LHCN-M2 (cell line): Measurements from ENCODE around the gene IFNAR2. TPM values are rescaled to one million over a fixed set of nuclear protein-coding genes. Genes with fewer than 3 reads are reported as not detected.
A peak's percentile ranks its signal among the peaks of the same experiment; 100 is the strongest.

Experiments used
- DNase-seq: peaks from one replicate; pipeline ENCODE4 v3.0.0-alpha.2; 2012; ENCODE audit warnings: low read depth
- polyA plus RNA-seq: library from polyadenylated mRNA; unstranded; fragments of >200 nt; gene quantifications from one replicate; pipeline ENCODE4 v1.2.1, GENCODE V29; 2012; ENCODE audit warnings: missing spikeins
- total RNA-seq: library from RNA; depleted of rRNA; stranded (reverse); fragments of >200 nt; gene quantifications from 2 replicates; pipeline ENCODE4 v1.2.3, GENCODE V29; 2014; rRNA removed

IFNAR2 gene
- total RNA-seq: 3.7 and 5.8 TPM in 2 replicates
- polyA plus RNA-seq: 6.8 TPM

DNA sequence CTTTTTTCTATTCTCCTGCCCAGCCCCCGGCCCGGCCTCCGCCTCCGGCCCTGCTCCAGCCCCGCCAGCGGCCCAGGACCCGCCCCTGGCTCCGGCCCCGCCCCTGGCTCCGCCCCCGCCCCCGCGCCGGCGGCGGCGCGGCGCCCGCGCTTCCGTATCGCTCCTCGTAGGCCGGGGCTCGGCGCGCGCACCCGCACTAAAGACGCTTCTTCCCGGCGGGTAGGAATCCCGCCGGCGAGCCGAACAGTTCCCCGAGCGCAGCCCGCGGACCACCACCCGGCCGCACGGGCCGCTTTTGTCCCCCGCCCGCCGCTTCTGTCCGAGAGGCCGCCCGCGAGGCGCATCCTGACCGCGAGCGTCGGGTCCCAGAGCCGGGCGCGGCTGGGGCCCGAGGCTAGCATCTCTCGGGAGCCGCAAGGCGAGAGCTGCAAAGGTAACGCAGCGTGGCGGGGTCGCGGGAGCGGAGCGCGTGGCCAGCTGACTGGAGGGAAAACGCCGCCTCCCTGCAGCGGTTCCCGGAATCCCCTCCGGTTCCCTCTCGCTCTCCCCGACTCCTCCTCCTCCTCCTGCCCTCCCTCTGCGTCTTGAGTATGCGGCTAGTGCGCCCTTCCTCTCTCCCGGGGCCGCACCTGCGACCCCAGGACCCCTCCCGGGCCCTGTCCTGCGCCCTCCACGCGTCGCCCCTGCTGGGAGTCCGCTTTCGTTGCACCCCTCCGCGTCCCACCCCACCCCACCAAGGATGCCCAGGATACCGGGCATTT, at the start of gene IFNAR2:
TSS of gene IFNAR2 (plus strand) at position 155 of the 761 bp plus-strand sequence. CDS start 11,985 bp downstream, outside the sequence.
- peak; percentile 40 for DNase-seq

DNA sequence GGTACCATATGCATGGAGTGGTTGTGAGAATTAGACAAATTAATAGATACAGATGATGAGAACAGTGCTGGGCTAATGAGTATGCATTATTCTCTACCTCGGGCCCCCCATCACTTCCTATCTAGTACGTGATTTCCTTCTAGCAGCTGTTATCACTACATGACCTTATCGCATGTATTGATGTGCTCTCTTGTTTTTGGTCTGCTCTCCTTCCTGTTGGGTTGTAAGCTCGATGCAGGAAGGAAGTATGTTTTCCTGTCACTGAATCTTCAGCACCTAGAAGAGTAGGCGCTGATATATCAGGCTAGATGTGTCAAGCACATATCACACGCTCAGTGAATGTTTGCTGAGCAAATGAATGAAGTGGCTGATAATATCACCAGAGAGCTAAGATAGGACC, 43.9 kb upstream of the IFNAR2 start:
- DNase-seq: no peak

DNA sequence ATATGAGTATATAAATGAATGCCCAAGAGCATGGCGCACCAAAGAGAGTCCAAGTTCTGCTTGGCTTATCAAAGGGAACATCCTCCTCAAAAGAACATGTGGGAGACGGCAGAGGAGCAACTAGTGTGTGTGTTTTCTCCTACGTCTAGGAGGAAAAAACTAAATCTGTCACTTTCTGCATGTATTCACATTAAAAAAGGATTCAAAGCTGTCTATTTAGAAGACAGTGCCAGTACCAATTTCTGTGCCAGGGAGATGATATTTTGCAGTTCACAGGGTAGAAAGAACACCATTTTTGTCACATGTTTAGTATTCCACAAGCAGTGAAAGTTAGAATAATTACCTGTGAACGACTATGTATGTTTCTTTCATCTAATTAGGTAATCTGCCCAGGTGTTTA, 42.5 kb upstream of the IFNAR2 start:
- no peak for DNase-seq

DNA sequence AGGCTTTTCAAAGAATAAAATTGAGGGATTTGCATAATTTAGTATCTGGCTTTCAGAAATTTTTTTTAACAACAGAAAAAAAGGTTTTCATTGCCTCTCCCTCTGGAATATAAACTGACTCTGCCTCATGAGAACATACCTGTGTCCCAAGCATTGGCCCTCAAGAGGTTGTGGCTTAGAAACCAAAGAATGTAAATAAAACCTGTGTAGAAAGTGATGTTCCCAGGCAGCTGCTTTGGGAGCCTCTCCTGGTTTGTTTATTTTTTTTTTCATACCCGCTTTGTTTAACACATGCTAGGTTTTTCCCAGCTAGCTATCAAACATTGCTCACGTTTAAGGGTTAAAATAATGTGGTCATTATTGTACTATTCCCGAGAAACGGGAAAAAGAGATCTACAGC, 40.5 kb upstream of the IFNAR2 start:
- no peak for DNase-seq

DNA sequence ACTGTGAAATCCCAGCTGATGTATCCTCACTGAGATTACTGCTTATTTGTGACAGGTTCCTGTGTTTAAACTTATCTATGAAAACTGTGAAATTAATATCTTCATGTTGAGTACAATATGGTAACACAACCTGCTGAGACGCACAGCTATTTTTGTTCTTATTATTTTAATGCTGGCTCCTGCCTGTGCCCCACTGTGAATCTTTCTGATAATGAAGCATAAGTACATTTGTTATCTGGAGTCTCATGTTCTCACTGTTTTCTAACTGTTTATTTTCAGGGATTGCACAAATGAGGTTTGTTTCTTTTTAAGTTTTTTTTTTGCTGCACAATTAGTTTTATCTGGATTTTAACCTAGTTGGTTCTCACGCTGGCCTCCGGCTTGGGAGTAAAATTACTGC, 39.9 kb upstream of the IFNAR2 start:
- no peak for DNase-seq

DNA sequence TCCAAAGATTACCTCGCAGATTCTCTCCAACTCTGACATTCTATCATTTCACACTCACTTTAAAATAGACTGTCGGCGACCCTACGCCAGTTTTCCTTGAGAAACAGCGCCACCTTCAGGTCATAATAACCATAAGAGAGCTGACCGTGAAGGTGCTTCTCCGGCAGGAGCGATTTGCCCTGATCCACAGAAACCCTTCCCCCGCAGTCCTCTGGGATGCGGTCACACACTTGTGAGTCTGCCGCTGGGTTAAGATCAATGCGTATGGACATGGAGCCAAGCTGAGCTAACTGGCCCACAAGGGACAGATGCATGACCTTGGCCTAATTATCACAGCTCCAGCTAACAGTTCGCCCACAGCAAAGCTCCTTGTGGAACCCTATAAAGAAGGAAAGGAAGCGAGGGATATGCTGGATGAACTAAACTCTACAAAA, 32.8 kb upstream of the IFNAR2 start:
- DNase-seq: peak; percentile 54

DNA sequence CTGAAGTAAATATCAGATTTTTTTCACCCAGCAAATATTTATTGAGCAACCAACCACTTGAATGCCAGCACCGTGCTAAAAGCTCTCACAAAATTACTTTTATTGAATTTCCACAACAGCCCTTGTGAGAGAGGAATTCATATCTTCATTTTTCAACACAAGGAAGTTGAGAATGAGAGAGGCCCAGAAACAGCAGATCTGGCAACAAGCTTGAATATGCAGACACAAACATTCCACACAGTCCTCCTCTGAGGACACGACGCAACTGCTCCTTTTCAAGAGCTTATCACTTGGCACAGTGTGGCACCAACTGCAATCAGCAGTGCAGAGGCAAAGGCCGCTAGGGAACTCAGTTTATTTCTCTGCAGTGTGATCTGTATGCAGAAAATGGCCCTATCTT, 32.2 kb upstream of the IFNAR2 start:
- DNase-seq: no peak

DNA sequence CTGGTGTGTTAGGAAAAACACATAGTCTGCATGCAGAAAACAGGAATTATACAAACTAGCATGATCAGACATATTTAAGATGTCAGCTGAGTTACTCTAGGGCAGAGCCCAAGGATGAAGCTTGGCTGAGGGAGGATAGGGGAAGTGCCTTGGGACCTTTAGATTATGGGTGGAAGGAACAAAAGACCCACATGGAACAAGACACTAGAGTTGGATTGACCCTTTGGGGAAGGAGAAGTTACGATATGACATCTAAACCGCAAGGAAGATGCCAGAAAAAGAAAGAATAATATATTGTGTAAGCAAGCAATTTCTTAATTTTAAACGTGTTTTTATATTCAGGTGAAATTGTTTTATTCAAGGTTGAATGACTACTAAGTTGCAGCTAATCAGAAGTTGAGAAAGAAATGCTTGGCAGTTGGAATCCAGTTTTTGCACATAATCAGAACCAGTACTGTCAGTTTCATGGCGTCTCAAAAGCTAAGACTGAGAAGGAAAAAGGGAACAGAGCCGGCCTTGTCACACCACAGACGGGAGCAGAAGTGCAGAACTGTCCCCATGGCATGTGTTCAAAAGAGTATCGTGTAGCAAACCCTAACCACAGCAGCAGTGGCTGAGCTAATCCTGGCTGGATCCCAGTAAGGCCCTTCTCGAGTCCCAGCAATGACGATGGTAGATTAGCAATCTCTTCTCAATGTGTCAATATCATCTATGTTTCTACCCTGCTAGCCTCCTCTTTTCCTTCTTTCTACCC, 31.2 kb upstream of the IFNAR2 start:
- DNase-seq: no peak

DNA sequence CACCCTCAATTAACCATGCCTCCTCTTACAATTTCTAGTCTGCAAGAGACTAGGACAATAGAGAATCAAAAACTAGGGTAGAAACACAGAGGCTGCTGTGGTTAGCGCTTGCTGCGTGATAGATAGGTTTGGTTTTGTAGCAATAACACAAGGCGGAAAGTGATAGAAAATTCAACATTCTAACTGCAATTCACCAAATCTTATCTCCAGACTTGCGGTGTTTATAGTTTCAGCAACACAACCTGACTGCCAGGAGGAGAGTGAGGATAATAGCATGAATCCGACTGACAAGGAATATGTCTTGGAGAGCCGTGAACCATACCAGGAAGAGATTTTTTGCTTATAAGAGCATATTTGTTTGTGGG, 30.7 kb upstream of the IFNAR2 start:
- no peak for DNase-seq

DNA sequence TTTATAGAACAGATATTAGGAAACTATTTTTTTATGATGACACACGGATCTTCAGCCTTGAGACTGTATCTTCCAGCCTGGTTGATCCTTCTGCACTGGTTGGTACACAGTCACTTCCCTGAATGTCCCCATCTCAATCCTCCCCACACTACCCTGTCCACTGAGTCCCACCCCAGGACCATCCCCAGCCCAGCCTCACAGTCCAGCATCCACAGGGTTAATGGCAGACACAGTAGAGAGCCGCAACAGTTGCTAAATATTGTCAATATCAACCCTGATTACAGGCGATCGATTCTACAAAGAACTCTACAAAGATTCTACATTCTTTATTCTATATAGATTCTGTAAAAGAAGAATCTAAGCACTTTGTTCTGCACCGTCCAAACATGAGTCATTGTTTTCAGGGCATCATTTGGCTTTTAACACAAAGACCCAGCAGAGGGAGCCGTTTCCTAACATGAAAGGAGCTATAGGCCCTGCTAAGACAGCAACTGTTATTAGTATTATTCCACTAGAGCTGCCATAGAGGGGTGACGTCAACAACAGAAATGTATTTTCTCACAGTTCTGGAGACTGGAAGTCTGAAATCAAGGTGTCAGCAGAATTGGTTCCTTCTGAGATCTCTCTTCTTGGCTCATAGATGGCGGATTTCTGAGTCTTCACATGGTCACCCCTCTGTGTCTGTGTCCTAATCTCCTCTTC, 30.1 kb upstream of the IFNAR2 start:
- peak; percentile 90 for DNase-seq

DNA sequence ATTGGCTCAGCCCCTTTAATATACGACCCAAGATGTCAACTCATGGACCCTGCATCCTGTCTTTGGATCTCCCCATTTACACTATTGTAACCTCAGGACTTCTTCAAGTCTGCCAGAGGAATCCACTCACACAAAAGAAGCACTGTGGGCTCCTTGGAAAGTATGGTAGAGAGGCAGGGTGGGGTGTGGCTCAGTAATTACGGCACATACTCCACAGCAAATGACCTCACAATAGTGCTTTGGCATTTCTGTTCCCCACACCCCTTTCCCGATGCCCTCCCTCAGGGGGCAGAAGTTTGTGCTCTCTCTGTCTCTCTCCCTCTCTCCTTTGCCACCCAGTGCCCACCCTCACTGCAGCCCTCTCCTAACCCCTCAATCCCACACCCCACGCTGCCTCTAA, 27.8 kb upstream of the IFNAR2 start:
- no peak for DNase-seq

DNA sequence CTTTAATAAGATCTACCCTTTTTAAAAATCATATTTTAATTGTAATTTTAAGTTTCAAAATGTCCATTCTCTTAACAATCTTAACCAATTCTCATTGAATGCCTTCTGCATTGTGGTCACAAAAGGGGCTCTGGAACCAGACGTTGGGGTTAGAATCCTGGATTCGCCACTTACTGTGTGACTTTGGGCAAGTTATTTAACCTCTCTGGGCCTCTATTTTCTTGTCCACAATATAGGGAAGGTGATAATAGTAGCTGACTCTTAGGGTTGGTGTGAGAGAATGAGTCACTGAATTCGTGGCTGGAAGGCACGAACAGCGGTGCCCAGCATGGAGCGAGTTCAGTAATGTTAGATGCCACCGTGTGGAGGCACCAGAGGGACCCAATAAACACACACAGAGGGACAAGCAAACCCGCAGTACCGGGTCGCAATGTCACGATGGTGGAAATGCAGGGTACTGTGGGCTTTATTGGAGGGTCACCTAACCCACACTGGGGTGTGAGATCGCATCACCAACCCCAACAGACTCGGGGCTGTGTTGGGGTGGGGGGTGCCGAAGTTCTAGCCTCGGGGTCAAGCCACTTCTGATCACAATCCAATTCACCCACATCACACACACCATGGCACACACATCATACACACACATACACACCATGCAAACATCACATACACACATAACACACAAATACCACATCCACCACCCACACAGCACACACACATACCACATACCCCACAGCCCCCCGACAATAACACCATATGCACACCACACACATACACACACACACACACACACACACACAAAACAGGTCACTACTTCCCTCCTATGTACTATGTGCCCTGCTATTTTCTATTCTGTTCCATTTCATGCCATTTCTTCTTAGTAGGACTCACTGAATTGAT, 27.0 kb upstream of the IFNAR2 start:
- no peak for DNase-seq

DNA sequence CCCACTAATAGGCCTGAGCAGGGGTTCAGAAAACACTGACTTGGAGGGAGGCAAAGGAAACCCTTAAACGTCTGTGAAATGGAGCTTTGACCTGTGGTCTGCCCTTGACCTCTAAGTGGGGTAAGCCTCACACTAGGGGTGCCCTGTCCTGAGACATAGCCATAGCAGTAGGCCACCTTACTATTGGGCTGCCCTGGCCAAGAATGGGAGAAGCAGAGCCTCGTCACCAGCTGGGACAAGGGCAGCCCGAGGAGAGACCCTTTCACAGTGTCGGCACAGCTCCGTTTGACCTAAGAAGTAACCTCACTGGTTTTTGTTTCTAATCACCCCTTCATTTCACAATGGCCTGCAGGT, 26.4 kb upstream of the IFNAR2 start:
- no peak for DNase-seq

DNA sequence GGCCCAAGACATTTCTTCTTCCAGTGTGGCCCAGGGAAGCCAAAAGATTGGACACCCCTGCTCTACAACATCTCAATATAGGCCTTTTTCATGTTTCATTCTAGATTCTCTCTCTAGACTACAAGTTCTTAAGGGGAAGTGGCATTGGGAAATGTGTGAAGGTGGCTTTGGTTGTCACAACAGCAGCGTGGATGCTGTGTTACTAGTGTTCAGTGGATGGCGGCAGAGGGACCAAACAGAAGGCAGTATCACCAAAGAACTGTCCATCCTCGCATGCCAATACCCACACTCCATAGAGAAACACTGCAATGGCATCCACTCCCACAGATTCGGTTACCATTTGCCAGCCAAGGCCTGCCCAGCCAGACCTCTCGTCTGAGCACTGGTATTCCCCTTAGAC, 24.3 kb upstream of the IFNAR2 start:
- no peak for DNase-seq

DNA sequence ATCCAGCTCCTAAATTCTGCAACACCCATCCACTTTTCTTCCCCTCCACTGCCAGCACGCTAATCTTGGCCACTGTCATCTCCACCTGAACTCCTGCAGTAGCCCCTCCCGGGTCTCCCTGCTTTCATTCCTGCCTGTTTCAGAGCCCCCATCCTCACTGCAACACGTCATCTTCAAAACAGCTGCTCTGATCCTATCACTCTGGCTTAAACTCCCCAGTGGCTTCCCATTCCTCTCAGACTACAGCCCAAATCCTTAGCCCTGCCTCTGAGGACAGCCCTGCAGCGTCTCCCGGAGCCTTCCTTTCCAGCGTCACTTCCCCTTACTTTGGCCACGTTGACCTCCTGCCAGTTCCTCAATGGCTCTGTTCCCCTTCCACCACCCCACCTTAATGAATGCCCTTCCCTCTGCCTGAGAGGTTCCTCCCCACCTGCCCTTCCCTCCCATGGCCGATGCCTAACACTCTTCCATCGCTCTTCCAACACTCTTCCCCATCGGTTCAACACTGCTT, 22.9 kb upstream of the IFNAR2 start:
- DNase-seq: no peak

DNA sequence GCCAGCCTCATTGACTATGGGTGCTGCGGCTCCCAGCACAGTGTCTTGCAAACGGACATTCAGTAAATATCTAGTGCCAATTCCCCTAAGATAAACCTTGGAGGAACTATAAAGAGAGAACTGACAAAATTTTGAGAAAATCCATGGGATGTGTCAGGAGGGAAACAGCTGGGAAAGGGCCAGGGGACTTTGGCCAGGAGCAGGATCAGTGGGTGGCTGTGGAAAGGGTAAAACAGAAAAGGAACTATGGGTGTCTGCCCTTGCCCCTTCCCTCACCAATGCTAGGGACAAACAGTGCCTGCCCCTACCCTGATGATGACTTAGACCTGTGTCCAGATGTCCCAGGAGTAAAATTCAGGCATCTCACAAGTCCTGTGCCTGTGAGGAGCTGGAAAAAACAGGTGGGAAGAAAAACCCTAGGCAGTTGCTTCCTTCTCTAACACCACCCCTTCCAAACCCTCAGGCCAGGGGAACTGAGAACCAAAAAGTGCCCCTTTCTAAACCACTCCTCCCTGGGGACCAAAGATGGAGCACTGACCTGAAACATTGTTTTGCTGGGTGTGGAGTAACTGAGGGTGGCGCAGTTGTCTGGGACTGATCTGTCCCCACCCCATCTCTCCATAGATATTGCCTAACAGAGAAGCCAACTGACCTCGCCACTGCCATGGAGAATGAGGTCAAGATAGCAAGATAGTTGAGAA, 22.1 kb upstream of the IFNAR2 start:
- no peak for DNase-seq

DNA sequence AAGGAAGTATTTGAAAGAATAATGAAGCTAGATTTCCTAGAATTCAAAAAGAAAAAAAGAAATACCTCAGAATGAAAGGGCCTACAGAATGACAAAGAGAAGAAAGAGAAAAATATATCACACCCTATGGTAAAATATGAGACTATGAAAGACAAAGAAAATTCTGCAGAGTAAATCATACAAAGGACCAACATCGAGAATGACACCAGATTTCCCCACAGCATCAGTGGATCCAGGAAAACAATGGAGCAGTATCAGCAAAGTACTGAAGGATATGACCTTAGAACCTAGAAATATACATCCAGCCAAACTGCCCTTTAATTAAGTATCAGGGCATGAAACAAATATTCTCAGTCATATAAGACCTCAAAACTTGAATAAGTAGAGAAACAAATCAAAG, 21.2 kb upstream of the IFNAR2 start:
- DNase-seq: no peak

DNA sequence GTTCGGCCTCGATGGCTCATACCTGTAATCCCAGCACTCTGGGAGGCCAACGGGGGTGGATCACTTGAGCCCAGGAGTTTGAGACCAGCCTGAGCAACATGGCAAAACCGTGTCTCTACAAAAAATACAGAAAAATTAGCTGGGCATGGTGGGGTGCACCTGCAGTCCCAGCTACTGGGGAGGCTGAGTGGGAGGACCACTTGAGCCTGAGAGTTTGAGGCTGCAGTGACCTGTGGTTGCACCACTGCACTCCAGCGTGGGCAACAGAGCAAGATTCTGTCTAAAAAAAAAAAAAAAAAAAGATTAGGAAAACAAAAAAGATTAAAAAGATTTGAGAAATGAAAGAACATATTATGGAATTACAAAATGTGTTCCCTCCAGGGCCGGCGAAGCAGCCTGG, 18.4 kb upstream of the IFNAR2 start:
- DNase-seq: no peak

DNA sequence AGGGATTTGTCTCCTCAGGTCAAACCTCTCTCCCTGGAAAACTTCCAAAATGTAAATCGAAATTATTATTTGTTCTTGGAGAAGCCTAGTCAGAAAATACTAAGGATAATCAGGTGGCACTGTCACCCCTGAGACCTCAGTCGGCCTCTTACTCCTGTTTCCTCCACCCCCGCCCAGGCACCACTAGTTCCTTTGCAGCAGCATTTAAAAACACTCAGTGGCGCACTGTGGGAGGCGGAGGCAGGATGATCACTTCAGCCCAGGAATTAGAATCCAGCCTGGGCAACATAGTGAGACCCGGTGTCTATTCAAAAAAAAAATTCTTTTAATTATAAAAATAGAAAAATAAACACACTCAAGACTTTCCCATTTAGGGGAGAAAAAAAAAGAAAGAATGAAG, 18.0 kb upstream of the IFNAR2 start:
- no peak for DNase-seq

DNA sequence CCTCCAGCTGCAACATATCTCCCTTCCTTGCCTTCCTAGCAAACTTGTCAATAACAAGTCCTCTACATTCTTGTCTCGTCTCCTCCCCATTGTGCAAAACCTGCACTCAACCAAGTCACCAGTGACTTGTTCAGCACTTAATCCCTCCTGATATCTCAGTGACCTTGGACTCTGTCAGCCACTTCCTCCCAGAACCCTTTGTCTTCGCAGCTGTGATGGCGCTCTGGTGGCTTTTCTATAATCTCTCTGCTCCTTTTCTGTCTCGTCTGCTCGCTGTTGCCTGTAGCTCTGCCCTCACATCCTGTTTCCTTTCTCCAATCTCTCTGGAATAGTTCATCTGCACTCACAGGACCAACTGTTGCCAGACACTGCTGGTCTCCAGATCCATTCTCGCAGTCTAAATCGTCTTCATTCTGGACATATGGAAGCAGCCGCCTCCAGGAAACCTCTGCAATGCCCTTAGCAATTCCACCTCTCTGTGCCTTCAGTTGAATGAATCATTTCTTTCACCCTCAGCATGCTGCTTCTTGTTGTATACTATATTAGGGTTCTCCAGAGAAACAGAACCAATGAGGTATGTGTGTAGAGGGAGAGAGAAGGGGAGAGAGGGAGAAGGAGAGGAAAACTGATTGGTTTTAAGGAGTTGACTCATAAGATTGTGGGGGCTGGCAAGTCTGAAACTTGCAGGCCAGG, 17.4 kb upstream of the IFNAR2 start:
- DNase-seq: no peak
